Breast epithelium (tissue), 4 donors: Measurements from ENCODE around the gene RAB6A. TPM values are rescaled to one million over a fixed set of nuclear protein-coding genes. Genes with fewer than 3 reads are reported as not detected.
"Not testable (repeated sequence)": the region's sequence is repeated elsewhere in the genome, so short reads cannot be mapped to it uniquely, and the experiment has no call there.

Source experiments
- DNase-seq, 2 donors: peaks; one replicate each; pipeline ENCODE4 v3.0.0-alpha.2; 2019; ENCODE audit warnings: low spot score in 2 of 2
- H3K27ac ChIP-seq, 2 donors: fragments of 200-600 bp; sonication (generic) in 1 of 2; one replicate each; pipeline ENCODE4 v1.5.1; 2016 to 2019; ENCODE audit warnings: mild to moderate bottlenecking in 1 of 2
- H3K27me3 ChIP-seq, 2 donors: fragments of 200-600 bp; sonication (generic) in 1 of 2; one replicate each; pipeline versions ENCODE4 v1.5.1 to v1.6.0; 2017 to 2019; ENCODE audit warnings: control low read depth in 1 of 2, mild to moderate bottlenecking in 1 of 2
- H3K36me3 ChIP-seq: fragments of 200-600 bp; one replicate; pipeline ENCODE4 v1.5.1; 2019
- H3K4me1 ChIP-seq, 2 donors: fragments of 200-600 bp; sonication (generic); one replicate each; pipeline ENCODE4 v1.5.1; 2016 to 2019; ENCODE audit warnings: control low read depth in 1 of 2
- H3K4me3 ChIP-seq, 3 donors: fragments of 200-600 bp; sonication (generic); 1 replicate in 2 of 3; 2 replicates in 1 of 3; pipeline ENCODE4 v1.5.1; 2016 to 2019; ENCODE audit warnings: mild to moderate bottlenecking in 3 of 3, moderate library complexity in 2 of 3
- H3K9me3 ChIP-seq, 2 donors: fragments of 200-600 bp; sonication (generic) in 1 of 2; one replicate each; pipeline ENCODE4 v1.5.1; 2016 to 2019; ENCODE audit warnings: control low read depth in 1 of 2
- POLR2A ChIP-seq: fragments of 450-650 bp; IDR thresholded peaks from one replicate; pipeline ENCODE4 v1.6.1; 2016; ENCODE audit warnings: antibody characterized with exemption, mild to moderate bottlenecking, moderate library complexity
- POLR2AphosphoS5 ChIP-seq, 3 donors: sonication (generic); formaldehyde crosslinking; IDR thresholded peaks; one replicate each; pipeline ENCODE4 v1.6.1; 2017; ENCODE audit warnings: antibody characterized with exemption in 3 of 3
- intact Hi-C: fragments of 100-400 bp; cut with DNase I; formaldehyde crosslinking; loops from one replicate; pipeline ENCODE4 v1.15.1; 2023; ENCODE audit warnings: low total_unique reads
- total RNA-seq, 3 donors: library from RNA; depleted of rRNA; stranded (reverse); fragments of >200 nt; gene quantifications; one replicate each; pipeline ENCODE4 v1.1.0, GENCODE V29; 2016
- TF ChIP-seq, protein P1 (sequence below), 3 donors: fragments of 450-650 bp; IDR thresholded peaks; one replicate each; pipeline ENCODE4 v1.5.1; 2016 to 2017; ENCODE audit warnings: antibody characterized with exemption in 3 of 3, mild to moderate bottlenecking in 3 of 3, moderate library complexity in 3 of 3

The RAB6A gene
- total RNA-seq, 3 donors from 2014 or later: 79.6 to 119 (median 102) TPM

DNA sequence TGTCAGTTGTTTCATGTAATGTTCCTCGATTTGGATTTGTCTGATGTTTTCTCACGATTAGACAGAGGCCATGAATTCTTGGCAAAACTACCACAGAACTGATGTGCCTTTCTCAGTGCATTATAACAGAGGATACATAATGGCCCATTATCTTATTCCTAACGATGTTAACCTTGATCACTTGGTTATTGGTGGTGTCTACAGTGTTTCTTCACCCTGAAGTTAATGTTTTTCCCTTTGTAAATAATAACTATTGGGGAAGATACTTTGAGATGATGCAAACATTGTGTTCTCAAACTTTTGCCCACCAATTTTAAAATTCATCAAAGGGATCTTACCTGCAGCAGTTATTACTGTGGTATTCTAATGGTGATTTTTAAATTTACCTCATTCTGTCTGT lies 13.1 kb downstream of the RAB6A start:
- no peak for DNase-seq
- no peaks in the 10 kb centered on the region for H3K27me3 ChIP-seq
- H3K36me3 ChIP-seq: no peaks in the 10 kb centered on the region
- no peaks in the 10 kb centered on the region for H3K9me3 ChIP-seq
- H3K4me1 ChIP-seq: no peaks in the 10 kb centered on the region
- intact Hi-C loops: no loop called here
- no peak overlapping the region for H3K27ac ChIP-seq
- TF ChIP-seq, protein P1, sequence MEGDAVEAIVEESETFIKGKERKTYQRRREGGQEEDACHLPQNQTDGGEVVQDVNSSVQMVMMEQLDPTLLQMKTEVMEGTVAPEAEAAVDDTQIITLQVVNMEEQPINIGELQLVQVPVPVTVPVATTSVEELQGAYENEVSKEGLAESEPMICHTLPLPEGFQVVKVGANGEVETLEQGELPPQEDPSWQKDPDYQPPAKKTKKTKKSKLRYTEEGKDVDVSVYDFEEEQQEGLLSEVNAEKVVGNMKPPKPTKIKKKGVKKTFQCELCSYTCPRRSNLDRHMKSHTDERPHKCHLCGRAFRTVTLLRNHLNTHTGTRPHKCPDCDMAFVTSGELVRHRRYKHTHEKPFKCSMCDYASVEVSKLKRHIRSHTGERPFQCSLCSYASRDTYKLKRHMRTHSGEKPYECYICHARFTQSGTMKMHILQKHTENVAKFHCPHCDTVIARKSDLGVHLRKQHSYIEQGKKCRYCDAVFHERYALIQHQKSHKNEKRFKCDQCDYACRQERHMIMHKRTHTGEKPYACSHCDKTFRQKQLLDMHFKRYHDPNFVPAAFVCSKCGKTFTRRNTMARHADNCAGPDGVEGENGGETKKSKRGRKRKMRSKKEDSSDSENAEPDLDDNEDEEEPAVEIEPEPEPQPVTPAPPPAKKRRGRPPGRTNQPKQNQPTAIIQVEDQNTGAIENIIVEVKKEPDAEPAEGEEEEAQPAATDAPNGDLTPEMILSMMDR (IDR thresholded peaks at IDR 0.05): no peak
- TF ChIP-seq POLR2AphosphoS5 (IDR thresholded peaks at IDR 0.05) (no peak), POLR2A (no peak)
- no peak overlapping the region for H3K4me3 ChIP-seq

DNA sequence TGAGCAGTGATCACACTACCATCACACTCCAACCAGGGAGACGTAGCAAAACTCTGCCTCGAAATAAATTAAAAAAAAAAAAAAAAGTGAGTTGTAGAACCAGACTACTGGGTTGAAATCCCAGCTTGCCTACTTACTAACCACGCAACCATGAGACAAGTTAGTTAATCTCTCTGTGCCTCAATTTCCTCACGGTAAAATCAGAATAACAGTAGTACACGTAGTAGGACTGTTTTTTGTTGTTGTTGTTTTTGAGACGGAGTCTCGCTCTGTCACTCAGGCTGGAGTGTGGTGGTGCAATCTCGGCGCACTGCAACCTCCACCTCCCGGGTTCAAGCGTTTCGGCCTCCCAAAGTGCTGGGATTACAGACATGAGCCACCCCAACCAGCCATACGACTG lies 14.2 kb downstream of the RAB6A start:
- Histone ChIP-seq H3K36me3 (no peaks in the 10 kb centered on the region), H3K4me3 (no peak overlapping the region), H3K4me1 (no peaks in the 10 kb centered on the region), H3K9me3 (no peaks in the 10 kb centered on the region), H3K27ac (no peak overlapping the region), H3K27me3 (no peaks in the 10 kb centered on the region)
- intact Hi-C loops: no loop called here
- no peak for DNase-seq
- no peak for TF ChIP-seq POLR2AphosphoS5 (IDR thresholded peaks at IDR 0.05)

GRCh38 chr11:73743045-73743444 lies 17.8 kb downstream of the RAB6A start:
- no peak overlapping the region for H3K27ac ChIP-seq
- no peaks in the 10 kb centered on the region for H3K9me3 ChIP-seq
- intact Hi-C loops: loop anchor here (5.0 kb wide), 1 partner anchor 434 kb away; no protein-coding TSS in a partner anchor
- H3K4me3 ChIP-seq: no peak overlapping the region
- DNase-seq: no peak
- H3K4me1 ChIP-seq: no peaks in the 10 kb centered on the region
- no peak for TF ChIP-seq POLR2AphosphoS5 (IDR thresholded peaks at IDR 0.05)
- no peak for TF ChIP-seq POLR2A
- TF ChIP-seq, protein P1 (IDR thresholded peaks at IDR 0.05): no peak
- H3K27me3 ChIP-seq: no peaks in the 10 kb centered on the region
- H3K36me3 ChIP-seq: no peaks in the 10 kb centered on the region

DNA sequence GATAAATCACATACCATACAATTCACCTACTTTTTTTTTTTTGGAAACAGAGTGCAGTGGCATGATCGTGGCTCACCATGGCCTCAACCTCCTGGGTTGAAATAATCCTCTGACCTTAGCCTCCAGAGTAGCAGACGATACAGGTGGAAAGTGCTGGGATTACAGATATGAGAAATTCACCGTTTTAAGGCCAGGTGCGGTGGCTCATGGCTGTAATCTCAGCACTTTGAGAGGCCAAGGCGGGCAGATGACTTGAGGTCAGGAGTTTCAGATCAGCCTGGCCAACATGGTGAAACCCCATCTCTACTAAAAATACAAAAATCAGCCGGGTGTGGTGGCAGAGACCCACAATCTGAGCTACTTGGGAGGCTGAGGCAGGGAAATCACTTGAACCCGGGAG lies 24.9 kb downstream of the RAB6A start:
- H3K9me3 ChIP-seq, DNase-seq, H3K27me3 ChIP-seq, H3K36me3 ChIP-seq, intact Hi-C loops, H3K27ac ChIP-seq, H3K4me3 ChIP-seq, H3K4me1 ChIP-seq: not testable (repeated sequence)

GRCh38 chr11:73734993-73735392 lies 25.9 kb downstream of the RAB6A start:
- no peak for DNase-seq
- Histone ChIP-seq H3K36me3 (no peaks in the 10 kb centered on the region), H3K9me3 (no peaks in the 10 kb centered on the region), H3K4me3 (no peak overlapping the region), H3K27me3 (no peaks in the 10 kb centered on the region), H3K4me1 (no peaks in the 10 kb centered on the region), H3K27ac (no peak overlapping the region)
- intact Hi-C loops: no loop called here
- TF ChIP-seq POLR2A (no peak), POLR2AphosphoS5 (IDR thresholded peaks at IDR 0.05) (no peak)
- TF ChIP-seq, protein P1 (IDR thresholded peaks at IDR 0.05): no peak

GRCh38 chr11:73734011-73734410 lies 26.9 kb downstream of the RAB6A start:
- H3K27ac ChIP-seq, intact Hi-C loops, H3K27me3 ChIP-seq, DNase-seq, H3K4me3 ChIP-seq, H3K9me3 ChIP-seq, H3K4me1 ChIP-seq, H3K36me3 ChIP-seq: not testable (repeated sequence)

- H3K9me3 ChIP-seq, H3K27me3 ChIP-seq, DNase-seq, H3K4me3 ChIP-seq, H3K36me3 ChIP-seq, intact Hi-C loops, H3K4me1 ChIP-seq, H3K27ac ChIP-seq: not testable (repeated sequence)
Observed at GRCh38 chr11:73732936-73733335, 27.9 kb downstream of the RAB6A start.
